Measurements from ENCODE around the gene NAB2. TPM values are rescaled to one million over a fixed set of nuclear protein-coding genes. Genes with fewer than 3 reads are reported as not detected.

NAB2 gene
- total and polyA plus RNA-seq, 10 of the 15 experiments (the other 5 are each of a cell fraction or from before 2014, with no cell fraction given): 0.35 to 35.2 (median 15.3) TPM

GRCh38 chr12:57087691-57088353 is 1.1 kb upstream of the NAB2 start (continued):
- TF ChIP-seq ZSCAN29 (IDR thresholded peaks at IDR 0.05): no peak
- TF ChIP-seq ZBED1 (IDR thresholded peaks at IDR 0.05; ENCODE audit: borderline replicate concordance): peak; percentile 82; the same call in 1 of the 2 replicates
- TF ChIP-seq JUND (IDR thresholded peaks at IDR 0.05; ENCODE audit: low read depth, low read length): no peak
- no peak for TF ChIP-seq NR2C2 (IDR thresholded peaks at IDR 0.05; ENCODE audit: borderline replicate concordance, control insufficient read depth, insufficient read length, low read depth)
- TF ChIP-seq ZZZ3 (IDR thresholded peaks at IDR 0.05; ENCODE audit: control insufficient read depth, insufficient read length, low read depth): no peak
- TF ChIP-seq, protein P1, sequence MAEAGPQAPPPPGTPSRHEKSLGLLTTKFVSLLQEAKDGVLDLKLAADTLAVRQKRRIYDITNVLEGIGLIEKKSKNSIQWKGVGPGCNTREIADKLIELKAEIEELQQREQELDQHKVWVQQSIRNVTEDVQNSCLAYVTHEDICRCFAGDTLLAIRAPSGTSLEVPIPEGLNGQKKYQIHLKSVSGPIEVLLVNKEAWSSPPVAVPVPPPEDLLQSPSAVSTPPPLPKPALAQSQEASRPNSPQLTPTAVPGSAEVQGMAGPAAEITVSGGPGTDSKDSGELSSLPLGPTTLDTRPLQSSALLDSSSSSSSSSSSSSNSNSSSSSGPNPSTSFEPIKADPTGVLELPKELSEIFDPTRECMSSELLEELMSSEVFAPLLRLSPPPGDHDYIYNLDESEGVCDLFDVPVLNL (IDR thresholded peaks at IDR 0.05; ENCODE audit: low read depth, low read length): no peak
- peak; percentile 14 for TF ChIP-seq RELA (IDR thresholded peaks at IDR 0.05; ENCODE audit: borderline replicate concordance, partially characterized antibody)
- TF ChIP-seq, protein P2, sequence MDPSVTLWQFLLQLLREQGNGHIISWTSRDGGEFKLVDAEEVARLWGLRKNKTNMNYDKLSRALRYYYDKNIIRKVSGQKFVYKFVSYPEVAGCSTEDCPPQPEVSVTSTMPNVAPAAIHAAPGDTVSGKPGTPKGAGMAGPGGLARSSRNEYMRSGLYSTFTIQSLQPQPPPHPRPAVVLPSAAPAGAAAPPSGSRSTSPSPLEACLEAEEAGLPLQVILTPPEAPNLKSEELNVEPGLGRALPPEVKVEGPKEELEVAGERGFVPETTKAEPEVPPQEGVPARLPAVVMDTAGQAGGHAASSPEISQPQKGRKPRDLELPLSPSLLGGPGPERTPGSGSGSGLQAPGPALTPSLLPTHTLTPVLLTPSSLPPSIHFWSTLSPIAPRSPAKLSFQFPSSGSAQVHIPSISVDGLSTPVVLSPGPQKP (IDR thresholded peaks at IDR 0.05; ENCODE audit: low read depth, low read length): no peak
- TF ChIP-seq HDAC6 (IDR thresholded peaks at IDR 0.05; ENCODE audit: unreplicated experiment): no peak
- no peak for TF ChIP-seq HDAC2 (IDR thresholded peaks at IDR 0.05)
- TF ChIP-seq RAD51 (IDR thresholded peaks at IDR 0.05): no peak
- TF ChIP-seq CEBPZ (IDR thresholded peaks at IDR 0.05; ENCODE audit: low read depth, low read length): no peak
- TF ChIP-seq ZNF384 (IDR thresholded peaks at IDR 0.05; ENCODE audit: borderline replicate concordance, low read depth, low read length): no peak
- TF ChIP-seq, protein P3, sequence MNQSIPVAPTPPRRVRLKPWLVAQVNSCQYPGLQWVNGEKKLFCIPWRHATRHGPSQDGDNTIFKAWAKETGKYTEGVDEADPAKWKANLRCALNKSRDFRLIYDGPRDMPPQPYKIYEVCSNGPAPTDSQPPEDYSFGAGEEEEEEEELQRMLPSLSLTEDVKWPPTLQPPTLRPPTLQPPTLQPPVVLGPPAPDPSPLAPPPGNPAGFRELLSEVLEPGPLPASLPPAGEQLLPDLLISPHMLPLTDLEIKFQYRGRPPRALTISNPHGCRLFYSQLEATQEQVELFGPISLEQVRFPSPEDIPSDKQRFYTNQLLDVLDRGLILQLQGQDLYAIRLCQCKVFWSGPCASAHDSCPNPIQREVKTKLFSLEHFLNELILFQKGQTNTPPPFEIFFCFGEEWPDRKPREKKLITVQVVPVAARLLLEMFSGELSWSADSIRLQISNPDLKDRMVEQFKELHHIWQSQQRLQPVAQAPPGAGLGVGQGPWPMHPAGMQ (IDR thresholded peaks at IDR 0.05; ENCODE audit: borderline replicate concordance): no peak
- TF ChIP-seq DPF2 (IDR thresholded peaks at IDR 0.05): no peak
- no peak; the same call in 1 of the 2 replicates for TF ChIP-seq CHD4 (IDR thresholded peaks at IDR 0.05)
- no peak for TF ChIP-seq MTA3 (IDR thresholded peaks at IDR 0.05; ENCODE audit: borderline replicate concordance, low read length)
- no peak for TF ChIP-seq NR2F1 (conservative IDR thresholded peaks at IDR 0.05)
- no peak; the same call in 1 of the 2 replicates for TF ChIP-seq ZNF217 (IDR thresholded peaks at IDR 0.05)
- no peak for TF ChIP-seq ZNF207 (IDR thresholded peaks at IDR 0.05; ENCODE audit: borderline replicate concordance)
- peak; percentile 85 for TF ChIP-seq POLR2AphosphoS5 (IDR thresholded peaks at IDR 0.05; ENCODE audit: low read length)
- no peak for TF ChIP-seq SMC3 (IDR thresholded peaks at IDR 0.05; ENCODE audit: borderline replicate concordance, low read length)
- no peak; the same call in 1 of the 2 replicates for TF ChIP-seq HCFC1 (IDR thresholded peaks at IDR 0.05; ENCODE audit: low read length)
- TF ChIP-seq PAX5 (IDR thresholded peaks at IDR 0.05; ENCODE audit: borderline replicate concordance, low read depth, low read length): no peak
